ENCODE results near the gene LRRC8D.
"Not testable (repeated sequence)": the region's sequence is repeated elsewhere in the genome, so short reads cannot be mapped to it uniquely, and the experiment has no call there.

The LRRC8D gene

DNA sequence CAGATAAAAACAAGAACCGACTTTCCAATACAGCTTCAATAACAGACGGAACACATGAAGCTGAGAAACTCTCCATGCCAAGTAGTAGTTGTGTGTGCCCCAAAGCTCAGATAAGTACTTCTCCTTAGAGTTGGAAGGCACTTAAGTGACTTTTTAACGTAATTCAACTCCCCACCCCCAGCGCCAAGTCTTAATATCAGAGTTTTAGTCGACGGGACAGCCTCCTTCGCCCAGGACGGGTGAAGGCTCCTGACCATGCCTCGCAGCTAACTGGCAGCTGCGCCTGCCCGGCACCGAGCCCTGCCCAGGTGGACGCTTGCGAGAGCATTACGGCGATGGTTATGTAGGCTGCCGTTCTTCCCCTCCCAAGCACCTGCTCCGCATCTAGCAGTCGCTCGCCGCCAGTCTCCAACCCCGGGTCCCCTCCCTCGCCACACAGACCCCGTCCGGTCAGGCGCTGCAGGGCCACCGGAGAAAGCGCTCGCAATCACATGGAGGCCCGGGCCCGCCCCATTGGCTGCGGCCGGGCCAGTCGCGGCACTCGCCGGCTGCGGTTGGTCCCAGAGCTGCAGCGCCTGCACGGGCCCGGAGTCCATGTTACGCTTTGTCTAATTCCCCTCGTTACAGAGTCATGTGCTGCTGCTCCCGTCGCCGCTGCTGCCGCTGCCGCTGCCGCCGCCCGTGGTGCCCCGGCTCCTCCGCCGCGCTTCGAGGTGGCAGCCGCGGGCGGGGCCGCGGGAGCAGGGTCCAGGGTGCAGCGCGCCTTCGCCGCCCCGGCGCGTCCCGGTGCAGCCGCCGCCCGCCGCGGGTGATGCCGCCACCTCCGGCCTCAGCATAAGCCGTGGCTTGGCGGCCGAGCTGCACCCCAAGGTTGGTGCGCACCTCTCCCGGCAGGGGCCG is at the start of gene LRRC8D:
LRRC8D (plus strand) TSS at position 611 of the 900 bp plus-strand sequence. CDS start 112,037 bp downstream, outside the sequence.
- DNase-seq (ENCODE audit: low read depth): peak; percentile 55

GRCh38 chr1:89771991-89772560 is 48.8 kb upstream of the LRRC8D start:
- DNase-seq (ENCODE audit: low read depth): no peak

GRCh38 chr1:89776104-89776503 is 44.7 kb upstream of the LRRC8D start:
- DNase-seq (ENCODE audit: low read depth): not testable (repeated sequence)

GRCh38 chr1:89777271-89777670 is 43.6 kb upstream of the LRRC8D start:
- not testable (repeated sequence) for DNase-seq (ENCODE audit: low read depth)

DNA sequence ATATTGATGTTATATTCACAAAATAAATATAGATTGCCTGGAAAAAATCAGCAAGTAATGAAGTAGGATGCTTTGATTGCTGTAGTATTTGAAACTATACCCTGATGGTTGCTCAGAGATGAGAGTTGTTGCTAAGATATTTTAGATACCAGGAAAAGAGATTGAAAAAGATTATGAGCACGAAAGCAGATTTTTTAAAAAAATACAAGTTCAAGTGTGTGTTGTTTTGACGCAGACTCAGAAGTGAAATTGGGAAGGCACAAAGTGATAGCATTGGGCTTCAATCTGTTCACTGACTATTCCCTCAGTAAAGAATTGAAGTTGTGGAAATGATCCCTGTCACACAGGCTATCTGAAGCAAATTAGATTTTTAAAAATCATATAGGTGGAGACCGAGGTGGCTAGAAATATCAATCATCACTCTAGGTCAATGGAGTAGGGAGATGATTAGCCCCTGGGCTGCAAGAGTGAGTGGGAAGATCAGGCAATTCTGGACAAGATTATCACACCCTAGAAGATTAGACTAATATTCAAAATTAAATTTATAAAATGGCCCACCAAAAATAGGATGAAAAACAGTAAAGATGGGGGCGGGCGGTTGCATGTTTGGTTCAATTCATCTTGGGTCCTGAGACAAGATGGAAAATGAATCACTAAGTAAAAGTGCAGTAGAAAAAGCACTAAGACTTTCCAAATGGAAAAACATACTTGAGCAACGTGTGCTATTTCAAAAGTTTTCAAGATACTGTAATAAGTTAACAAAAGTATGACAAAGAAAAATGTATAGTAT is 41.5 kb upstream of the LRRC8D start:
- no peak for DNase-seq (ENCODE audit: low read depth)

GRCh38 chr1:89780721-89781120 is 40.1 kb upstream of the LRRC8D start:
- DNase-seq (ENCODE audit: low read depth): peak; percentile 56

- no peak for DNase-seq (ENCODE audit: low read depth)
These were observed 39.2 kb upstream of the LRRC8D start for GRCh38 chr1:89781494-89782126.

- DNase-seq (ENCODE audit: low read depth): no peak
These were observed 34.1 kb upstream of the LRRC8D start for GRCh38 chr1:89786628-89787214.

- peak; percentile 70 for DNase-seq (ENCODE audit: low read depth)
These were observed 30.2 kb upstream of the LRRC8D start for GRCh38 chr1:89790592-89790991.

- no peak for DNase-seq (ENCODE audit: low read depth)
These were observed 29.6 kb upstream of the LRRC8D start for GRCh38 chr1:89791064-89791726.

- peak; percentile 27 for DNase-seq (ENCODE audit: low read depth)
These were observed 26.4 kb upstream of the LRRC8D start for GRCh38 chr1:89794406-89794805.

GRCh38 chr1:89795571-89795970 is 25.3 kb upstream of the LRRC8D start:
- not testable (repeated sequence) for DNase-seq (ENCODE audit: low read depth)

DNA sequence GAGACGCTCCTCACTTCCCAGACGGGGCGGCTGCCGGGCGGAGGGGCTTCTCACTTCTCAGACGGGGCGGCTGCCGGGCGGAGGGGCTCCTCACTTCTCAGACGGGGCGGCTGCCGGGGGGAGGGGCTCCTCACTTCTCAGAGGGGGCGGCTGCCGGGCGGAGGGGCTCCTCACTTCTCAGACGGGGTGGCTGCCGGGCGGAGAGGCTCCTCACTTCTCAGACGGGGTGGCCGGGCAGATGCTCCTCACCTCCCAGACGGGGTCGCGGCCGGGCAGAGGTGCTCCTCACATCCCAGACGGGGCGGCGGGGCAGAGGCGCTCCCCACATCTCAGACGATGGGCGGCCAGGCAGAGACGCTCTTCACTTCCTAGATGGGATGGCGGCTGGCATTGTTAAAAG is 23.0 kb upstream of the LRRC8D start:
- not testable (repeated sequence) for DNase-seq (ENCODE audit: low read depth)

DNA sequence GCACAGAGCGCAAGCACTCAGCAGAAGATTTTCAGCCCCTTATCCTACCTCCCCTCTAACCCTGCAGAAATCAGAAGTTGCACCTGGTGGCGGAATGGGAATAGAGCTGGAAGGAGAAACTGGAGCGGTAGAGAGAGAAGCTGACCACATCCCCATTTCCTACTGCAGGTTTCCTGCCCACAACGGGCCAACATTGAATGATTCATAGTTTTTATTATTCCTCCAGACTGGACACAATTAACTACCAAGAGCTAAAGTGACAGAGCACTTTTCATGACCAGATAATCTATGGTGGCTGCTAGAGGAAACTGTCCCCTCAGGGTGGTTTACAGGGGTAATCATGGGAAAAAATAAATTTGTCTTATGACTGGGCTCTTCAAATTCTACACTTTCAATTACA is 21.3 kb upstream of the LRRC8D start:
- DNase-seq (ENCODE audit: low read depth): no peak

GRCh38 chr1:89800022-89800655 is 20.7 kb upstream of the LRRC8D start:
- DNase-seq (ENCODE audit: low read depth): no peak

DNA sequence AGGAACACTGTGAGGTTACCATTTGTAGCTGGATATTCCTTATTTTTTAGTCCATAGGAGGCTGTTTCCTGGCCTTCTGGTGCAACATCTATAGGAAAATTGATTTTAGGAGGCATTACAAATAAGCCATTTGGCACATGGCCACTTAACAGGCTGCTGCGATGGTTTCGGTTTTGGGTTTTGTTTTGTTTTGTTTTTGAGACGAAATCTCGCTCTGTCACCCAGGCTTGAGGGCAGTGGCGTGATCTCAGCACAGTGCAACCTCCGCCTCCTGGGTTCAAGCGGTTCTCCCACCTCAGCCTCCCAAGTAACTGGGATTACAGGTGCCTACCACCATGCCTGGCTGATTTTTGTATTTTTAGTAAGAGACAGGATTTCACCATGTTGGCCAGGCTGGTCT is 20.1 kb upstream of the LRRC8D start:
- no peak for DNase-seq (ENCODE audit: low read depth)

DNA sequence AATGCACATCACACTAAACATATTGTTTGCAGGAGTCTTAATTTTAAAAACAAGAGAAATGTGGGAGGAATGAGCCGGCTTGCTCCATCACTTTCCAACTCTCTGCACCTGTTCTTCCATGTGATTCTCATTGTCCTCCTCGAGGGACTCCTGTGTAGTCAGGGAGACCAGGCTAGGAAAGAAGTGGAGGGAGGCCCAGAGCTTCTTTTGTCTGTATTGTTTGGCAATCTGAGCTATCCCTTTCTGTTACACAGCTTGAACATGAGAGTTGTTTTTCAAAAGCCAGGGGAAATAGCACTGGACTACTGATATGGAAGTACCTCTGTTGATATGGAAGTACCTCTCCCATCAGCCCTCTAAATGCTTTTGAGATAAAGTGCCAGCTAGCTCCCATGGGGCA is 18.8 kb upstream of the LRRC8D start:
- no peak for DNase-seq (ENCODE audit: low read depth)

- DNase-seq (ENCODE audit: low read depth): no peak
These were observed 18.0 kb upstream of the LRRC8D start for GRCh38 chr1:89802841-89803240.

DNA sequence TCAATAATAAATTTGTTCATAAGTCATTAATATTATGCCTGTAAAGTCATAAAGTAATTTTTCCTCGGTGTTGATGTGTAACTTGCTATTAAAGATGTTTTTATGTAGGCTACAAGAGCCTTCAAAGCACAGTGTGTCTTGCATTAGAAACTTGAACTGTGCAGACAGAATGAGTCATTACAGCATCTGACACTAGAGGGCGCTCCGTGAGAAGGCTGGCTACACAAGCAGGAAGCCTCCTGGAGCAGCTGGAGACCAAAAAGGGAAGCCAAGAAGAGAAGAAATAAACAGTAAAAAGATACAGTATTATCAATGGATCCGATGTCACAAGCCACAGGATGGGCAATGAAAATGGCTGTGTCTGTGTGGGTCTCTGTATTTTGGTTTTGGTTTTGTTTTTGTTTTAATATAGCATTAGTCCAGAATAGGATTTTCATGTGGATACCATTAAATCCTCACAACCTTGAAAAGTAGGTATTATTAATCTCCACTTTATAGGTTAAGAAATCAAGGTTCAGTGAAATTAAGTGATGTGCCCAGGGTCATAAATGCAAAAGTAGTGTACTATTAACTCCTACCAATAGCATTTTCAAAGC is 16.1 kb upstream of the LRRC8D start:
- DNase-seq (ENCODE audit: low read depth): peak; percentile 77

- DNase-seq (ENCODE audit: low read depth): no peak
These were observed 14.2 kb upstream of the LRRC8D start for GRCh38 chr1:89806616-89807015.
